SK-N-SH (cell line): Measurements from ENCODE around the gene DOCK8. TPM values are rescaled to one million over a fixed set of nuclear protein-coding genes. Genes with fewer than 3 reads are reported as not detected.

ENCODE experiments used
- CTCF ChIA-PET: fragments of 300-600, 350-600 bp; formaldehyde crosslinking; extraction: SDS; loops from one replicate; lab custom pipeline; 2021; lab: Yijun Ruan, JAX
- POLR2A ChIA-PET: fragments of 350-600 bp; sonication (Branson Sonifier 250); formaldehyde crosslinking; extraction: SDS; loops from one replicate; lab custom pipeline; 2020; ENCODE audit warnings: antibody characterized with exemption, inconsistent platforms; lab: Yijun Ruan, JAX
- DNase-seq: peaks from one replicate; pipeline ENCODE4 v3.0.0; 2012
- H2AFZ ChIP-seq: fragments of 200-600 bp; sonication (generic); 2 replicates; pipeline ENCODE4 v1.8.1; 2016; ENCODE audit warnings: antibody characterized with exemption, mild to moderate bottlenecking, low read depth
- H3F3A ChIP-seq: fragments of 200-600 bp; sonication (generic); replicated peaks from 2 replicates; pipeline ENCODE3; 2016; ENCODE audit warnings: antibody characterized with exemption, mild to moderate bottlenecking; ENCODE audit not compliant: insufficient read depth
- H3K27ac ChIP-seq, 2 experiments: fragments of 200-500 bp in 1 of 2; fragments of 200-600 bp in 1 of 2; sonication (Bioruptor generic) in 1 of 2; sonication (generic), shearing (Covaris generic) in 1 of 2; 2 replicates each; pipeline versions ENCODE4 v1.5.1 to v1.6.1; 2014 to 2016; ENCODE audit warnings: low read depth in 2 of 2, inconsistent platforms in 1 of 2, low read length in 1 of 2, mild to moderate bottlenecking in 1 of 2, mixed read lengths in 1 of 2
- H3K27me3 ChIP-seq: fragments of 200-600 bp; sonication (generic), shearing (Covaris generic); 2 replicates; pipeline ENCODE4 v1.6.1; 2016; ENCODE audit warnings: mixed run types; ENCODE audit not compliant: insufficient read depth
- H3K36me3 ChIP-seq, 2 experiments: fragments of 200-500 bp in 1 of 2; fragments of 200-600 bp in 1 of 2; sonication (Bioruptor generic) in 1 of 2; sonication (generic) in 1 of 2; replicated peaks in 1 of 2; 2 replicates each; pipeline versions ENCODE3 to v1.5.1; 2014 to 2016; ENCODE audit warnings: low read length in 1 of 2, mild to moderate bottlenecking in 1 of 2; ENCODE audit not compliant: insufficient read depth in 2 of 2, control insufficient read depth in 1 of 2
- H3K4me1 ChIP-seq, 2 experiments: fragments of 200-500 bp in 1 of 2; fragments of 200-600 bp in 1 of 2; sonication (Bioruptor generic) in 1 of 2; sonication (generic), shearing (Covaris generic) in 1 of 2; 2 replicates each; pipeline versions ENCODE4 v1.5.1 to v1.6.1; 2014 to 2016; ENCODE audit warnings: low read depth in 1 of 2, low read length in 1 of 2, mixed run types in 1 of 2; ENCODE audit not compliant: insufficient read depth in 2 of 2, control insufficient read depth in 1 of 2
- H3K4me2 ChIP-seq: fragments of 200-600 bp; sonication (generic), shearing (Covaris generic); 2 replicates; pipeline ENCODE4 v1.6.1; 2017; ENCODE audit warnings: mixed run types
- H3K4me3 ChIP-seq, 2 experiments: fragments of 200-500 bp in 1 of 2; fragments of 200-600 bp in 1 of 2; sonication (Bioruptor generic) in 1 of 2; sonication (generic), shearing (Covaris generic) in 1 of 2; 2 replicates each; pipeline versions ENCODE4 v1.5.1 to v1.8.1; 2014 to 2016; ENCODE audit warnings: low read depth in 2 of 2, inconsistent platforms in 1 of 2, low read length in 1 of 2, mild to moderate bottlenecking in 1 of 2, mixed read lengths in 1 of 2, moderate library complexity in 1 of 2
- H3K79me2 ChIP-seq: fragments of 200-600 bp; sonication (generic); 2 replicates; pipeline ENCODE4 v1.8.1; 2017; ENCODE audit warnings: mild to moderate bottlenecking; ENCODE audit not compliant: insufficient read depth
- H3K9ac ChIP-seq: fragments of 200-600 bp; sonication (generic); 2 replicates; pipeline ENCODE4 v1.6.1; 2017; ENCODE audit warnings: mixed run types
- H3K9me2 ChIP-seq: fragments of 200-600 bp; sonication (generic); 2 replicates; pipeline ENCODE4 v1.6.1; 2017; ENCODE audit warnings: mixed run types
- H3K9me3 ChIP-seq: fragments of 200-600 bp; sonication (generic); 2 replicates; pipeline ENCODE4 v1.6.1; 2017; ENCODE audit warnings: mixed run types, mild to moderate bottlenecking, moderate library complexity
- H4K20me1 ChIP-seq: fragments of 200-600 bp; sonication (generic); 2 replicates; pipeline ENCODE4 v1.6.1; 2017; ENCODE audit warnings: mild to moderate bottlenecking, mixed run types; ENCODE audit not compliant: insufficient read depth
- EP300 ChIP-seq, 2 experiments: IDR thresholded peaks; 2 replicates each; pipeline versions ENCODE4 v1.4.0 to v1.6.1; 2012; ENCODE audit warnings: borderline replicate concordance in 1 of 2, low read depth in 1 of 2, low read length in 1 of 2
- EZH2phosphoT487 ChIP-seq: fragments of 200-600 bp; sonication (generic); IDR thresholded peaks from 2 replicates; pipeline ENCODE4 v1.6.1; 2017; ENCODE audit warnings: low read depth, mixed run types, mild to moderate bottlenecking, antibody characterized with exemption, moderate library complexity, borderline replicate concordance
- GABPA ChIP-seq: IDR thresholded peaks from 2 replicates; pipeline ENCODE4 v1.4.0; 2012; ENCODE audit warnings: low read depth, mild to moderate bottlenecking
- NFIC ChIP-seq: IDR thresholded peaks from 2 replicates; pipeline ENCODE4 v1.4.0; 2012; ENCODE audit warnings: borderline replicate concordance
- REST ChIP-seq: IDR thresholded peaks from 2 replicates; pipeline ENCODE4 v1.6.1; 2012; ENCODE audit warnings: mild to moderate bottlenecking, low read depth, low read length, moderate library complexity
- RXRA ChIP-seq: IDR thresholded peaks from 2 replicates; pipeline ENCODE4 v1.4.0; 2012; ENCODE audit warnings: low read depth, mild to moderate bottlenecking, borderline replicate concordance
- SMC3 ChIP-seq: IDR thresholded peaks from 2 replicates; pipeline ENCODE4 v1.6.1; 2012; ENCODE audit warnings: low read depth, low read length, improper control_type of control experiment
- TAF1 ChIP-seq: IDR thresholded peaks from 2 replicates; pipeline ENCODE4 v1.6.1; 2012; ENCODE audit warnings: low read depth, mild to moderate bottlenecking, low read length, moderate library complexity, borderline replicate concordance
- TCF12 ChIP-seq: IDR thresholded peaks from 2 replicates; pipeline ENCODE4 v1.4.0; 2012
- WGBS: methylation state at CpG from one replicate; pipeline ENCODE4 v1.1.6; 2017; ENCODE audit warnings: low lambda C conversion rate; 5-methylcytosine and 5-hydroxymethylcytosine counted together
- polyA plus RNA-seq, 3 experiments: library from polyadenylated mRNA; depleted of rRNA; stranded (reverse); fragments of >200 nt; gene quantifications; 2 replicates each; pipeline ENCODE4 v1.2.3, GENCODE V29; 2012

Gene DOCK8
- polyA plus RNA-seq, 1 of the 3 experiments (the other 2 are of a cell fraction) = not detected

- no peak overlapping the region for H3K4me2 ChIP-seq
- DNase-seq = no peak
- no peaks in the 10 kb centered on the region for H3K4me1 ChIP-seq
- no peaks in the 10 kb centered on the region for H4K20me1 ChIP-seq
- peaks cover 10% of the 10 kb centered on the region for H3K27me3 ChIP-seq
- H3K9me2 ChIP-seq = no peaks in the 10 kb centered on the region
- no peaks in the 10 kb centered on the region for H3F3A ChIP-seq
- H2AFZ ChIP-seq = no peak overlapping the region
- H3K36me3 ChIP-seq = no peaks in the 10 kb centered on the region
- H3K9me3 ChIP-seq = no peaks in the 10 kb centered on the region
- H3K79me2 ChIP-seq = no peaks in the 10 kb centered on the region
- WGBS = 2% methylated on average over 2 of the region's 2 CpGs
- ChIA-PET CTCF (interaction anchor here (0.6 kb wide), 1 partner anchor 34 kb away, joined by 3 read pairs; no protein-coding TSS in a partner anchor), POLR2A (no interaction called here)
- H3K9ac ChIP-seq = no peak overlapping the region
- H3K4me3 ChIP-seq = no peak overlapping the region
- no peak for TF ChIP-seq NFIC
- no peak for TF ChIP-seq EZH2phosphoT487
- TF ChIP-seq REST = no peak
- no peak for TF ChIP-seq EP300 (IDR thresholded peaks at IDR 0.05; ENCODE audit: borderline replicate concordance in 1 of 2, low read depth in 1 of 2, low read length in 1 of 2)
- TF ChIP-seq TCF12 = no peak
- no peak for TF ChIP-seq SMC3
- TF ChIP-seq TAF1 = no peak
- no peak overlapping the region for H3K27ac ChIP-seq
Measured at GRCh38 chr9:316382-316965, 101.8 kb downstream of the DOCK8 start.

- no peak overlapping the region for H3K9ac ChIP-seq
- no peak overlapping the region for H3K27ac ChIP-seq
- POLR2A ChIA-PET = no interaction called here
- no peak overlapping the region for H3K4me2 ChIP-seq
- H3K79me2 ChIP-seq = no peaks in the 10 kb centered on the region
- CTCF ChIA-PET = no interaction called here
- H3K4me1 ChIP-seq = no peaks in the 10 kb centered on the region
- no peak overlapping the region for H3K4me3 ChIP-seq
- peaks cover 10% of the 10 kb centered on the region for H3K27me3 ChIP-seq
- WGBS = 0% methylated on average over 2 of the region's 4 CpGs
- no peak for DNase-seq
- no peaks in the 10 kb centered on the region for H3K9me3 ChIP-seq
- no peaks in the 10 kb centered on the region for H3K36me3 ChIP-seq
- TF ChIP-seq EZH2phosphoT487 (no peak), RXRA (no peak), GABPA (no peak)
- H3F3A ChIP-seq = no peaks in the 10 kb centered on the region
- H3K9me2 ChIP-seq = no peaks in the 10 kb centered on the region
- H2AFZ ChIP-seq = no peak overlapping the region
- no peaks in the 10 kb centered on the region for H4K20me1 ChIP-seq
Measured at GRCh38 chr9:318646-319045, 104.0 kb downstream of the DOCK8 start.
